CD4-positive, alpha-beta T cell treated with Interleukin-21 for 1 hour (primary cell): ENCODE results near the gene TRPV2.
A peak's percentile ranks its signal among the peaks of the same experiment; 100 is the strongest.

Experiments
- DNase-seq: peaks from one replicate; pipeline ENCODE4 v3.0.0-alpha.2; 2020

Gene TRPV2

GRCh38 chr17:16407911-16408588, 7.3 kb upstream of the TRPV2 start:
- no peak for DNase-seq

GRCh38 chr17:16417399-16417798, 2.0 kb downstream of the TRPV2 start:
- DNase-seq: no peak

DNA sequence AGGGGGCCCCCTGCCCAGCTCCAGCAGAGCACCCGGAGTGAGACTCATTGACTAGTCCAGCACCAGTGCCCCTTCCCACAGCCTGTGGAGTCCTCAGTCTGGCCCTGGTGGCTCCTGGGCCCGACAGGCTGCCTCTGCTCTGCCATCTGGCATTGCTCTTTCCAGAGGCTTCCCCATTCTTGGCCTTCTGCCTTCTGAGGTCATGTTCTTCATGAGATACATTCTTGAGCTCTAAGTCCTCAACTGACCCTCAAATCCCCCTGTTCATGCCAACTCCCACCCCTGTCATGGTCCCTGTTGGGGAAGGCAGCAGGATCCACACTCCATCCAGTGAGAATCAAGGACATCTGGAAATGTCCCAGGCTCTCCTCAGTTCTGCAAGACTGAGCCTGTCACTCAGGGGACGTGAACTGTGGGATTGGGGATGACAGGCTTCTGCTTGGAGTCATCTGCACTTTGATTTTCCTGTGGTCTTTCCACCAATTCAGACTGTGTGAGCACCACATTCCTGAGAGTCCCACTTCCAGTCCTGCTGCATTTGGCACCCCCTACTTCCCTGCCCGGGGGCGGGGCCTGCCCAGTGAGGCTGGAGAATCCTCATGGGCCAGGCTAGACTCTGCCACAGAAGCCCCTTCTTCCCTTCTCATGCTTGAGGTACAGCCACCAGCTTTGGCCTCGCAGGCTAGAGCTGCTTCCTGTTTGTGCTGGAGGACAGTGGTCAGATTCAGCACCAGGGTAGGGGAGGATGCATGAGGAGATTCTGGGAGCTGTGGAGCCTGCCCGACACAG, 2.7 kb downstream of the TRPV2 start:
- DNase-seq: no peak

GRCh38 chr17:16418685-16419068, 3.3 kb downstream of the TRPV2 start:
- DNase-seq: no peak

DNA sequence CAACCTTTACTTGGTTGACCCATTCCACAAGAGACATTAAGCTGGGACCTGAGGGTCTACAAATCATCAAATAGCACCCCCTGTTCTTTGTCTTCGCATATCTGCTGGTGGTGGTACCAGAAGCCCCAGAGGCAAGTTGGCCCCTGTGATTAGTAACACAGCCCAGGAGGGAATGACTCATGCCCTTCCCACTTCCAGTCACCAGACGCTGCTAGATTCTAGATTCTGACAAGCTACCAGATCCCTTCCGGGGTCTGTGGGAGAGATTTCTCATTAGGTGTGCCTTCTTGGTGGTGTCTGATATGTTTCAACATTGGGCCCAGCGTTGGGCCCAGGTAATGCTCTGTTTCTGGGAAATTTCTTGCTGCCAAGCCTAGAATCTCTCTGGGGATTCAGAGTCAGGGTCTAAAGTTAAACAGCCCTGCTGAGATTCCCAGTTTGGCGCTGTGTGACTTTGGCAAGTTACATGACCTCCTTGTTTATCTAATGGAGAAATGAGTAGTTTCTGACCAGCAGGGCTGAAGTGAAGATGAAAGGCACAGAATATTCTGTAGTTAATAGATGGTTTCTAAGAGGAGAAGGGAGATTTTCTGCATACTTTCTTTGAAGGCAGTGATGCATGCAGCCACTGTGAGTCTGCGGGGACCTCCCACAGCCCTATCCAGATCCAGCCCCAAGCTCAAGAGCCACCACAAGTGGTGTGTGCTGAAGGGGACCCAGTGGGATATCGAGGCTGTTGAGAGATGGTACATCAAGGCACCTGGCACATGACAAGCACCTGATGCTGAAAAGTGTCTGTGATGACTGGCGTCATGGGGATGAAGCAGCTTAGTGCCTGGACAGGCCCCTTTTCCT, 3.9 kb downstream of the TRPV2 start:
- DNase-seq: peak; percentile 38

- peak; percentile 47 for DNase-seq
Observed at GRCh38 chr17:16419929-16420271, 4.5 kb downstream of the TRPV2 start.

GRCh38 chr17:16422416-16422815, 7.0 kb downstream of the TRPV2 start:
- DNase-seq: no peak

- no peak for DNase-seq
Observed at GRCh38 chr17:16423226-16423872, 8.0 kb downstream of the TRPV2 start.

GRCh38 chr17:16425202-16425601, 9.8 kb downstream of the TRPV2 start:
- no peak for DNase-seq

DNA sequence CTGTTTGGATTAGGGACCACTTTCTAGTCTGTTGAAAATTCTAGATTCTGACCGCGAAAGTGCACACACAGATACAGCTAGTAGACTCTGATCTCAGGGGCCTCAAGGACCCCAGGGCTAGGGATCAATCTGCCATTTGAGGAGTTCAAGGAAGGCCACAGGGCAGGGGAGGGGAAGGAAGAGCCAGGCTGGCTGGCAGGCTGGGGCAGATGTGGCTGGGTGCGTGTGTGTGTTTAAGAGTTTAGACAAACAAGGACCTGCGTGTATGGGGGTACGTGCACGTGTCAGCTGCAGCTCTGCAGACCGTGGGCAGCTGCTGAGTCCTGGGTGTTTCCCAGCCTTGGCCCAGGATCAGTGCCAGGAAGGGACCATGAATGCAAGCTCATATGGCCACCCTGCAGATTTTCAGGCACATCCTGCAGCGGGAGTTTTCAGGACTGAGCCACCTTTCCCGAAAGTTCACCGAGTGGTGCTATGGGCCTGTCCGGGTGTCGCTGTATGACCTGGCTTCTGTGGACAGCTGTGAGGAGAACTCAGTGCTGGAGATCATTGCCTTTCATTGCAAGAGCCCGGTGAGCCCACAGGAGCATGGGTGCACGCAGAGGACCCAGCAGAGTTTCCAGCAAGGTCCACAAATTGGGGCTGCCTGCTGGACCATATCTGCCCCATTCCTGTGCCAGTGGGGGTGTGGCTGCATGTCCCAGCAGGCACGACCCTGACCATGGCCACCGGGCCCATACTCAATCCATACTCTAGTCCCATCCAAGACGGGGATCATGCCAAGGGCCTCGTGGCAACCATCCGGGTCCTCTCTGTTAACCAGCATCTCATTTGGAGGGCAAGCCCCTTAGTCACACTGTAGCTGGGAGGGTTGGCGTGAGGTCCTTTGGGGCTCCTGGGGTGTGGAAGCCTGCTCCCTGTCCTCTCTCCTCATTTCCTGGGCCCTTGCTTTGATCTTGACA, 10.6 kb downstream of the TRPV2 start:
- no peak for DNase-seq

- DNase-seq: no peak
Observed at GRCh38 chr17:16427020-16427419, 11.6 kb downstream of the TRPV2 start.

GRCh38 chr17:16428098-16428882, 12.9 kb downstream of the TRPV2 start:
- DNase-seq: peak; percentile 43

- no peak for DNase-seq
Observed at GRCh38 chr17:16429083-16429482, 13.7 kb downstream of the TRPV2 start.

GRCh38 chr17:16430650-16431049, 15.3 kb downstream of the TRPV2 start:
- no peak for DNase-seq

GRCh38 chr17:16432017-16432416, 16.6 kb downstream of the TRPV2 start:
- no peak for DNase-seq

- DNase-seq: no peak
Observed at GRCh38 chr17:16433514-16433913, 18.1 kb downstream of the TRPV2 start.

DNA sequence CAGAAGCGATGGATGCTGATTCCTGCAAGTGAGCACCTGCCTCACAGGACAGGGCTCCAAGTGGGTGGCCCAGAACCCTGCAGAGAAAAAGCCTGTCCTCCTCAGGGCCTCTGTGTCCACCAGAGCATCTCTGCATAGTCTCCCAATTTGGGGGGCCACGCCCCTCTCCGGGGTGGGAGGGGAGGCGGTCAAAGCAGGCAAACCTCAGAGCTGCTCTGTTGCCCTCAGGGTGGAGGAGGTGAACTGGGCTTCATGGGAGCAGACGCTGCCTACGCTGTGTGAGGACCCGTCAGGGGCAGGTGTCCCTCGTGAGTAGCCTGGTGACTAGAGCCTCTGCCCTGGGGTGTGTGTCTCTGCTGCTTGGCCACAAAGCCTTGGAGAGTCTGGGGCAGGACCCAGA, 19.3 kb downstream of the TRPV2 start:
- no peak for DNase-seq

- no peak for DNase-seq
Observed at GRCh38 chr17:16435925-16436886, 20.8 kb downstream of the TRPV2 start.

GRCh38 chr17:16437083-16437482, 21.7 kb downstream of the TRPV2 start:
- no peak for DNase-seq

DNA sequence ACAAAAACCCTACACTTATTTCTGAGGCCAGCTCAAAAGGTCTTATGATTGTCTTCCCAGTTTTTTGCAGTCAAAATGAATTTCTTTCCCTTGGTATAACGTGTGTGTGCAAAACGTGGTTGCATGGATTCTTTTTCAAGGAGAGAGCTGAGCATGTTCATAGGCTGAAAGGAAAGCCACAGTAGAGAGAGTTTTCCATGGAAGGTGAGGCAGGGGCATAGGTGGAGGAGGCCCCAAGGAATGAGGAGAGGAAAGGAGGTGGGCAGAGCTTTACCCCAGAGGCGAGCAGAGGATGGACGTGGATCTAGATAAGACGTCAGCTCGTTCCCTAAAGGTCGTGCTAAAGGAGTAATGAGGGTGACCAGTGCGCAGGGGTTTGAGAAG, 22.8 kb downstream of the TRPV2 start:
- no peak for DNase-seq
